ENCODE data around the gene SP1.
"Not testable (repeated sequence)": the region's sequence is repeated elsewhere in the genome, so short reads cannot be mapped to it uniquely, and the experiment has no call there.

SP1 gene

DNA sequence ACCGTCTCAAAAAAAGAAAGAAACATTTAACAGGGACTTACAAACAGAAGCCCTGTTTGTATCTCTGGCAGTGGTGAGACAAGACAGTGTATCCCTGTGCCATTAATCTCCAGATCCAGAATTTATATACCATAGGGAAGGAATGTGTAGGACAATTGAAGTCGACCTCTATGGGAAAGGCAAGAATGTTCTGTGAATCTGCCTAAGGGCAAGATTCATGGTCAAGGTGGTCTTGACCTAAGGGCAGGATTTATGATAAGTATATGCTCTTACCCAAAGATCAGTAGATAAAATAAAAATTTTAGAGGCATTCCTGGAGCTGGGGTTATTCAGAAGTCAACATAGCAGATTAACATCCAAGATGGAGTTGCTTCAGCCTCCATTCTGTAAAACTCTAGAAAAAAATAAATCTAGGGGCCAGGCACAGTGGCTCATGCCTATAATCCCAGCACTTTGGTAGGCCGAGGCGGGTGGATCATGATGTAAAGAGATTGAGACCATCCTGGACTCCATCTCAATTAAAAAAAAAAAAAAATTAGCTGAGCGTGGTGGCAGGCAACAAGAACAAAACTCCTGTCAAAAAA lies 21.0 kb upstream of the SP1 start:
- no peak for FAIRE-seq
- no peak for DNase-seq (ENCODE audit: insufficient read length, low spot score)

- FAIRE-seq; DNase-seq (ENCODE audit: insufficient read length, low spot score): not testable (repeated sequence)
Measured at GRCh38 chr12:53361638-53362037, 18.3 kb upstream of the SP1 start.

GRCh38 chr12:53365245-53365904 lies 14.6 kb upstream of the SP1 start:
- no peak for FAIRE-seq
- no peak for DNase-seq (ENCODE audit: insufficient read length, low spot score)

- FAIRE-seq; DNase-seq (ENCODE audit: insufficient read length, low spot score): not testable (repeated sequence)
Measured at GRCh38 chr12:53373554-53374133, 6.3 kb upstream of the SP1 start.

DNA sequence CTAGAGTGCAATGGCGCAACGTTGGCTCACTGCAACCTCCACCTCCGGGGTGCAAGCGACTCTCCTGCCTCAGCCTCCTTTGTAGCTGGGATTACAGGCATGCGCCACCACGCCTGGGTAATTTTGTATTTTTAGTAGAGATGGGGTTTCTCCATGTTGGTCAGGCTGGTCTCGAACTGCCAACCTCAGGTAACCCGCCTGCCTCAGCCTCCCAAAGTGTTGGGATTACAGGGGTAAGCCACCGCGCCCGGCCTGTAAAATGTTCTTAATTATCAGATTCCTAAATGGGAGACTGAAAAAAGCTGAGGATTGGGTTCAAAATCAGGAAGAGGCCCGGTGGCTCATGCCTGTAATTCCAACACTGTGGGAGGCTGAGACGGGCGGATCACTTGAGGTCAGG lies 5.7 kb upstream of the SP1 start:
- FAIRE-seq; DNase-seq (ENCODE audit: insufficient read length, low spot score): not testable (repeated sequence)

DNA sequence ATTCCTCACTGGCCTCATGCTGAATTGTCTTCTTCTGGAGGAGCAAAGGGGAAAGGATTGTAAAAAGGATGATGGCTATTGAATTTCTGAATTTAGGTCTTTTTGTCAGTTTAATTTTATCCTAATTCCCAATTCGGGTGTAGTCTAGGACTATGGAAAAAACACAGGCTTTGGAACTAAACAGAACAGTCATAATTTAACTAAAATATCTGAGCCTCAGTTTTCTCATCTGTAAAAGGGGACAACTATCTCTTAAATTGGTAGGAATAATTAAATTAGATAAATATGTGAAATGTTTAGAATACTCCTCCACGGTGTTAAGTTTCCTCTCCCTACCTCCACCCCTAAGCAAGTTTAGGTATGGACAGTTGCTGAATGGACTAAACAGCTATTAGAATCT lies 3.2 kb upstream of the SP1 start:
- no peak for FAIRE-seq
- DNase-seq (ENCODE audit: insufficient read length, low spot score), result no peak

DNA sequence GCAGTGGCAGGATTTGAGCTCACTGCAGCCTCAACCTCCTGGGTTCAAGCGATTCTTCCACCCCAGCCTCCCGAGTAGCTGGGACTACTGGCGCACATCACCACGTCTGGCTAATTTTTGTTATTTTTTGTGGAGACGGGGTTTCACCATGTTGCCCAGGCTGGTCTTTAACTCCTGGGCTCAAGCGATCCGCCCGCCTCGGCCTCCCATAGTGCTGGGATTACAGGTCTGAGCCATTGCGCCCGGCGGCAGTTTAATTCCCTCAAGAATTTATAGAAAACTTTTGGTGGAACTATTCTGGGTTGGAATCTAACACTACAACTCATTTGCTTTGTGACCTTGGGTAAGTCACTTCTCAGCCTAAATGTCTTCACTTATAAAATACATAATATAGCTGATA lies 1.8 kb upstream of the SP1 start:
- DNase-seq (ENCODE audit: insufficient read length, low spot score), result no peak
- FAIRE-seq, result no peak

- no peak for DNase-seq (ENCODE audit: insufficient read length, low spot score)
- FAIRE-seq, result peak; percentile 55
Measured at GRCh38 chr12:53378724-53379388, 1.1 kb upstream of the SP1 start.

- DNase-seq (ENCODE audit: insufficient read length, low spot score) (peak; percentile 73), FAIRE-seq (peak; percentile 98)
Measured at GRCh38 chr12:53379389-53380103, 430 bp upstream of the SP1 start.

- DNase-seq (ENCODE audit: insufficient read length, low spot score) (no peak), FAIRE-seq (no peak)
Measured at GRCh38 chr12:53380794-53381730, 1.1 kb downstream of the SP1 start.

GRCh38 chr12:53381731-53382630 lies 2.0 kb downstream of the SP1 start:
- FAIRE-seq (peak; percentile 42), DNase-seq (ENCODE audit: insufficient read length, low spot score) (no peak)

GRCh38 chr12:53383258-53383657 lies 3.3 kb downstream of the SP1 start:
- FAIRE-seq (no peak), DNase-seq (ENCODE audit: insufficient read length, low spot score) (no peak)

GRCh38 chr12:53386381-53386780 lies 6.4 kb downstream of the SP1 start:
- not testable (repeated sequence) for DNase-seq (ENCODE audit: insufficient read length, low spot score); FAIRE-seq

GRCh38 chr12:53388932-53389331 lies 9.0 kb downstream of the SP1 start:
- no peak for DNase-seq (ENCODE audit: insufficient read length, low spot score)
- no peak for FAIRE-seq

DNA sequence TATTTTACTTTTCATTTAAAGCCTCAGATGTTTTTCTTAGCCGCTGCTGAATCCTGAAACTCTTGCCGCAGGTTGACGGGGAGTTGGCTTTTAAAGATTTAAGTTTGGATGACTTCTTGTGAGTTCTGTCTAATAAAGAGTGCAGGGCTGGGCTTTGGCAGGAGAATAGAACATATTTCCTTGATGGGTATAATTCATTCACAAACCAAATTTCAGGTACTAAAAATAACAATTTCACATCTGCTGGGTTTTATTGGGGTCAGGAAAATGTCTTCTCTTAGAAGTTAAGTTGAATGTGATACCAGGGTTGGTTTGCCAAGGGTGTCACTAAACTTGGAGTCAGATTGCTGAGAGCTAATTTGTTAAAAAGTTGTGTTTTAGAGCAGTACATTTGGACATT lies 9.7 kb downstream of the SP1 start:
- FAIRE-seq, result no peak

GRCh38 chr12:53391724-53392123 lies 11.7 kb downstream of the SP1 start:
- no peak for FAIRE-seq

More for the DNA sequence above, 9.7 kb downstream of the SP1 start:
- DNase-seq (ENCODE audit: insufficient read length, low spot score), result no peak

GRCh38 chr12:53399896-53400295 lies 19.9 kb downstream of the SP1 start:
- DNase-seq (ENCODE audit: insufficient read length, low spot score) (no peak), FAIRE-seq (no peak)

More at GRCh38 chr12:53391724-53392123, 11.7 kb downstream of the SP1 start:
- no peak for DNase-seq (ENCODE audit: insufficient read length, low spot score)

DNA sequence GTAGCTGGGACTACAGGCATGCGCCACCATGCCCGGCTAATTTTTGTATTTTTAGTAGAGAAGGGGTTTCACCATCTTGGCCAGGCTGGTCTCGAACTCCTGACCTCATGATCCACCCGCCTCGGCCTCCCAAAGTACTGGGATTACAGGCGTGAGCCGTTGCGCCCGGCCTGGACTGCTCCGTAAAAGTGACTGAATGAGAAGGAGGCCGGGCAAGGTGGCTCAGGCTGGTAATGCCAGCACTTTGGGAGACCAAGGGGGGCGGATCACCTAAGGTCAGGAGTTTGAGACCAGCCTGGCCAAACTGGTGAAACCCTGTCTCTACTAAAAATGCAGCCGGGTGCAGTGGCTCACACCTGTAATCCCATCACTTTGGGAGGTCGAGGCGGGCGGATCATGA lies 22.4 kb downstream of the SP1 start:
- not testable (repeated sequence) for FAIRE-seq; DNase-seq (ENCODE audit: insufficient read length, low spot score)

- DNase-seq (ENCODE audit: insufficient read length, low spot score) (no peak), FAIRE-seq (no peak)
Measured at GRCh38 chr12:53402871-53403270, 22.9 kb downstream of the SP1 start.

Data from GM19239 (cell line).